ENCODE results near the gene PPM1M. TPM values are rescaled to one million over a fixed set of nuclear protein-coding genes. Genes with fewer than 3 reads are reported as not detected.
A peak's percentile ranks its signal among the peaks of the same experiment; 100 is the strongest.

Gene PPM1M
- total RNA-seq, 2 experiments from 2014 or later = 91.1 to 94.1 TPM

DNA sequence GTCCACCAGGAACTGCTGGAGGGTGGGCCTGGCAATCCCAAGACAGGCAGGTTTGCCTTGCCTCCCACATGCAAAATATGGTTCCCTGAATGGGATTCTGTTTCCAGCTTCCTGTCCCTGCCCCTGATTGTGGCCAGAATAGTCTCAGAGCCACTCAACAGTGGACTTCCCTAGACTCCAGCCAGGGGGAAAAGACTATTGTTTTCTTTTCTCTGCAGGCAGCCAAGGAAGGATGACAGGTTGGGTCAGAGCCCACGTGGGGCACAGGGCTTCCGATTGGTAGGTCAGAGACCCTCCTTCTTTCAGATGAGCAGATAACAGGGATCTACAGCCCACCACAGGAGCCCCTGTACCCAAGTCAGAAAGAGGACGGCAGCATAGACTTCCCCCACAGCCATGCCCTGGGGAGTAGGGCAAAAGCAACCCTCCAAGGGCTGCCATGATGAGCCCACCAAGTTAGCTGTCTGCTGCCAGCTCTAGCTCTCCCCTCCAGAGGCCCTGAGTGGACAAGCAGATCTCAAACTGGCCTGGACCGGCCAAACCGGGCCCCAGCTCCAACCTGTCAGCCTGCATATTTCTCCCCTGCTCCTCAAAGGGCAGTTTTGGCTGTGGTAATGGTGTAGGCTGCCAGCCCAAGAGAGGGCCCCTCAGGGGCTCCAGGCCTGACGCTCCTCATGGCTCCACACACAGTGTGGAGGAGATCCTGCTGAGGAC, 26.5 kb upstream of the PPM1M start:
- ATAC-seq = no peak
- H3K4me3 Mint-ChIP-seq = peak overlapping the region; percentile 78

GRCh38 chr3:52220380-52221026, 25.1 kb upstream of the PPM1M start:
- H3K27me3 Mint-ChIP-seq = no peaks in the 10 kb centered on the region
- H3K9me3 Mint-ChIP-seq (ENCODE audit: low read depth) = no peaks in the 10 kb centered on the region
- peak overlapping the region; percentile 77 for H3K27ac Mint-ChIP-seq
- CTCF ChIA-PET = interaction anchor here (0.7 to 8.5 kb wide), 35 partner anchors 9 to 232 kb away, joined by 3 to 144 read pairs (median 6); partner anchors contain the start of genes DNAH1, GLYCTK, POC1A and PPM1M
- peaks cover 87% of the 10 kb centered on the region for H3K4me1 Mint-ChIP-seq
- DNase-seq = peak; percentile 93
- ATAC-seq = peak; percentile 74
- H3K36me3 Mint-ChIP-seq = peaks cover 4% of the 10 kb centered on the region
- peak overlapping the region; percentile 48 for H3K4me3 Mint-ChIP-seq

More for the DNA sequence above, 26.5 kb upstream of the PPM1M start:
- H3K27ac Mint-ChIP-seq = peak overlapping the region; percentile 88
- no peaks in the 10 kb centered on the region for H3K9me3 Mint-ChIP-seq (ENCODE audit: low read depth)
- H3K36me3 Mint-ChIP-seq = peaks cover 6% of the 10 kb centered on the region
- H3K27me3 Mint-ChIP-seq = no peaks in the 10 kb centered on the region
- peaks cover 78% of the 10 kb centered on the region for H3K4me1 Mint-ChIP-seq
- DNase-seq = no peak
- CTCF ChIA-PET = interaction anchor here (0.7 to 8.5 kb wide), 20 partner anchors 10 to 234 kb away, joined by 3 to 144 read pairs (median 12); partner anchors contain the start of genes DNAH1, POC1A, PPM1M and RPL29

- peaks cover 1% of the 10 kb centered on the region for H3K36me3 Mint-ChIP-seq
Measured at GRCh38 chr3:52221141-52221562, 24.4 kb upstream of the PPM1M start.

DNA sequence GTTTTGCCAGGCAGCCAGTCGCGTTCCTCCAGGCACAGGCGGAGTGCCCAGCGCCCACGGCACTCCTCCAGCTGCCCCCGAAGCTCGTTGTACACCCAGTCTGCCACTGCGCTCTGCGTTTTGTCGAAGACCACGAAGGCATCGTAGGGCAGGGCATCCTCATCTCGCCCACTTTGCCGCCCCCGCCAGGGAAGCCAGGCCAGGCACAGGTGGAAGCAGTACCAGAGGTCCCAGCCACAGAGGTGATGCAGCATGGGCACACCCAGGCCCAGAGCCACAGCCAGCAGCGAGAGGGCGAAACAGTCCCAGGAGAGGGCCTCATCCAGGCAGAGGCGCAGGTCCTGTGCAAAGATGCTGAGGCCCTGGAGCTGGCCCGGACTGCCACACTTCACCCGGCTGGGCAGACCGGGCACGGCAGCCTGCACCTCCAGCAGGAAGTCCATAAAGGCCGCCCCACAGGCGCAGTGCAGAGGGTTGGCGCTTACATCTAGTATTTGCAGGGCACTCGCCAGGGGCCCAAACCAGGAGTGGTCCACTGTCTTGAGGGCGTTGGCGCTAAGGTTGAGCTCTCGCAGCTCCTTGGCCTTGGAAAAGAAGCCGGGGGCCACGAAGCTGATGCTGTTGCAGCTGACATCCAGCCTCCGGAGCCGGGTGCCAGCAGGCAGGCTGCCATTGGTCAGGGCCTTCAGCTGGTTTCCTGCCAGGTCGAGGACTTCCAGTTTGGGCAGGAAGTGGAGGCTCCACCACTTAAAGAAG, 23.8 kb upstream of the PPM1M start:
- Mint-ChIP-seq H3K4me1 (peaks cover 93% of the 10 kb centered on the region), H3K4me3 (peak overlapping the region; percentile 73), H3K36me3 (peaks cover under 1% of the 10 kb centered on the region), H3K27ac (peak overlapping the region; percentile 87), H3K9me3 (ENCODE audit: low read depth) (no peaks in the 10 kb centered on the region), H3K27me3 (no peaks in the 10 kb centered on the region)
- DNase-seq (peak; percentile 86), ATAC-seq (peak; percentile 58)
- CTCF ChIA-PET = interaction anchor here (0.7 to 8.5 kb wide), 21 partner anchors 10 to 238 kb away, joined by 3 to 144 read pairs (median 8); partner anchors contain the start of genes GLYCTK, POC1A, PPM1M and RPL29

More at GRCh38 chr3:52221141-52221562, 24.4 kb upstream of the PPM1M start:
- H3K27me3 Mint-ChIP-seq = no peaks in the 10 kb centered on the region
- H3K4me1 Mint-ChIP-seq = peaks cover 92% of the 10 kb centered on the region
- H3K9me3 Mint-ChIP-seq (ENCODE audit: low read depth) = no peaks in the 10 kb centered on the region
- CTCF ChIA-PET = interaction anchor here (0.7 to 8.5 kb wide), 35 partner anchors 8 to 232 kb away, joined by 3 to 144 read pairs (median 8); partner anchors contain the start of genes DNAH1, GLYCTK, POC1A and PPM1M
- peak overlapping the region; percentile 77 for H3K27ac Mint-ChIP-seq
- no peak for ATAC-seq
- no peak for DNase-seq
- peak overlapping the region; percentile 73 for H3K4me3 Mint-ChIP-seq

GRCh38 chr3:52222319-52223221, 23.0 kb upstream of the PPM1M start:
- H3K4me3 Mint-ChIP-seq = peak overlapping the region; percentile 73
- H3K27me3 Mint-ChIP-seq = no peaks in the 10 kb centered on the region
- no peaks in the 10 kb centered on the region for H3K36me3 Mint-ChIP-seq
- DNase-seq (no peak), ATAC-seq (no peak)
- CTCF ChIA-PET = interaction anchor here (0.7 to 8.5 kb wide), 17 partner anchors 9 to 237 kb away, joined by 3 to 144 read pairs (median 8); partner anchors contain the start of genes GLYCTK, POC1A, PPM1M and RPL29
- peaks cover 86% of the 10 kb centered on the region for H3K4me1 Mint-ChIP-seq
- peak overlapping the region; percentile 87 for H3K27ac Mint-ChIP-seq
- no peaks in the 10 kb centered on the region for H3K9me3 Mint-ChIP-seq (ENCODE audit: low read depth)

DNA sequence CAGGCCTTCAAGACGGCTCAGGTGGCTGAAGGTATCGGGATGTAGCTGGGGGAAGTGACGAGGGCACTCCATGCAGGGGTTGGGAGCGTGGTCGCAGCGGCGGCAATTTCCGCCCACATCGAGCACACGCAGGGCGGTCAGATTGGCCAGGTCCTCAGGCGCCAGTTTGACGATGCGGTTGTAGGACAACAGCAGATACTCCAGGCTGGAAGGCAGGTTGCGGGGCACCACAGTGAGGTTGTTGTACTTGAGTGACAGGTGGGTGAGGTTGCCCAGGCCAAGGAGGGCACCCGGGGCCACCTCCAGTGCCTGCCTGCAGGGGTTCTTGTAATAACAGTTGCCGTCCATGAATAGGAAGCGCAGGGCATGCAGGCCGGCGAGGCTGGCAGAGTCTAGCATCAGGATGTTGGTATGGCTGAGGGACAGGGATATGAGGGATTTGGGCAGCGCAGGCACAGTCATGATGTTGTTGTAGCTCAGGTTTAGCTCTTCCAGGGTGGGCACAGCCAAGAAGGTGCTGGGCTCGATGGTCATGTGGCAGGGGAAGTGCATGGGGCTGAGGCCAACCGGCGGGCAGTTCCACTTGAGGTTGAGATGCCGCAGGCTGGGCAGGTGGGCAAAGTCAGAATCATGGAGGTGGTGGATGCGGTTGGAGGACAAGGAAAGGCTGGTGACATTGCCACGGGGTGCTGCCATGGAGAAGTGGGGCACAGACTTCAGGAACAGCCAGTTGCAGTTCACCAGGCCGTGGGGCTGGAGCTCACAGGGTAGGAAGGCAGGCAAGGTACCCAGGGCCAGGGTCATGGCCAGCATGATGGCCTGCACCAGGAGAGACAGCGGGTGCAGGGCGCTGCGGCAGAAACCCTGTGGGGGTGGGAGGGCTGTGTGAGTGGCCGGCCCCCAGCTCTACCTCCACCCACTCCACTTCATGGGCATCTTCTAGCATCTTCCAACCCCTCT, 21.8 kb upstream of the PPM1M start:
- Mint-ChIP-seq H3K9me3 (ENCODE audit: low read depth) (no peaks in the 10 kb centered on the region), H3K4me3 (no peak overlapping the region), H3K27me3 (no peaks in the 10 kb centered on the region), H3K27ac (peak overlapping the region; percentile 87), H3K4me1 (peaks cover 76% of the 10 kb centered on the region), H3K36me3 (no peaks in the 10 kb centered on the region)
- DNase-seq (no peak), ATAC-seq (no peak)
- CTCF ChIA-PET = interaction anchor here (1.3 to 8.5 kb wide), 7 partner anchors 8 to 223 kb away, joined by 3 to 144 read pairs (median 80); partner anchors contain the start of genes PPM1M, TWF2 and WDR82

- Mint-ChIP-seq H3K27me3 (no peaks in the 10 kb centered on the region), H3K9me3 (ENCODE audit: low read depth) (no peaks in the 10 kb centered on the region), H3K4me3 (no peak within 1 kb of the TSS), H3K36me3 (peaks cover 11% of the 10 kb centered on the region), H3K27ac (peak within 1 kb of the TSS; percentile 62), H3K4me1 (peaks cover 59% of the 10 kb centered on the region)
- no peak for DNase-seq
- CTCF ChIA-PET = interaction anchor here (0.9 to 8.5 kb wide), 7 partner anchors 11 to 114 kb away, joined by 3 to 80 read pairs (median 4); partner anchors contain the start of genes TWF2 and WDR82
- peak; percentile 7 for ATAC-seq
Measured at GRCh38 chr3:52225452-52226228, 19.9 kb upstream of the PPM1M start, which contains the start of gene TLR9. Gene TLR9, minus strand, starts transcription at chr3:52225645. Its CDS starts 116 bp downstream, at chr3:52225529.

GRCh38 chr3:52226229-52226817, 19.2 kb upstream of the PPM1M start:
- peak overlapping the region; percentile 62 for H3K27ac Mint-ChIP-seq
- ATAC-seq (no peak), DNase-seq (no peak)
- no peaks in the 10 kb centered on the region for H3K9me3 Mint-ChIP-seq (ENCODE audit: low read depth)
- H3K36me3 Mint-ChIP-seq = peaks cover 15% of the 10 kb centered on the region
- no peaks in the 10 kb centered on the region for H3K27me3 Mint-ChIP-seq
- H3K4me3 Mint-ChIP-seq = no peak overlapping the region
- H3K4me1 Mint-ChIP-seq = peaks cover 53% of the 10 kb centered on the region
- CTCF ChIA-PET = interaction anchor here (1.1 to 2.3 kb wide), 7 partner anchors 14 to 113 kb away, joined by 3 to 13 read pairs (median 4); partner anchors contain the start of gene WDR82

- H3K4me1 Mint-ChIP-seq = peaks cover 51% of the 10 kb centered on the region
- no peaks in the 10 kb centered on the region for H3K27me3 Mint-ChIP-seq
- no peak overlapping the region for H3K4me3 Mint-ChIP-seq
- peaks cover 20% of the 10 kb centered on the region for H3K36me3 Mint-ChIP-seq
- H3K9me3 Mint-ChIP-seq (ENCODE audit: low read depth) = no peaks in the 10 kb centered on the region
- CTCF ChIA-PET = interaction anchor here (0.8 to 2.3 kb wide), 6 partner anchors 10 to 226 kb away, joined by 3 to 13 read pairs (median 3); no protein-coding TSS in a partner anchor
- H3K27ac Mint-ChIP-seq = no peak overlapping the region
- DNase-seq = no peak
- ATAC-seq = no peak
Measured at GRCh38 chr3:52227117-52227516, 18.4 kb upstream of the PPM1M start.

DNA sequence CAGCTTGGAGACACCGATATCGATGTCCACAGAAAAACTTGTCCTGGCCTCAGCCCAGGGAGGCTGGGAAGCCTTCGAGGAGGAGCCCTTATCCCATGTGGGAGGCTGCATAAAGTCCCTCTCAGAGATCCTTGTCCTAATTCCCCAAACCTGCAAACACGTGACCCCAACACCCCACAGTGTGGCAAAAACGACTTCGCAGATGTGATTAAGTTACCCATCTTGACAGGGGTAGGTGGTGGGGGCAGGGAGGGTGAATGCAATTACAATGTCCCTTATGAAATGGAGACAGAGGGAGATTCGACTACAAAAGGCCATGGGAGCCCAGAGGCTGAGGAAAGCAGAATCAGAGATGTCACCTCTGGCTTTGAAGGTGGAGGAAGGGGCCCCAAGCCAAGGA, 17.8 kb upstream of the PPM1M start:
- Mint-ChIP-seq H3K27ac (peak overlapping the region; percentile 17), H3K4me1 (peaks cover 51% of the 10 kb centered on the region)
- no peak for ATAC-seq

More for the DNA sequence above, 17.8 kb upstream of the PPM1M start:
- H3K27me3 Mint-ChIP-seq = no peaks in the 10 kb centered on the region
- CTCF ChIA-PET = interaction anchor here (0.8 to 1.6 kb wide), 4 partner anchors 10 to 109 kb away, joined by 3 to 4 read pairs (median 3); no protein-coding TSS in a partner anchor
- H3K9me3 Mint-ChIP-seq (ENCODE audit: low read depth) = no peaks in the 10 kb centered on the region
- no peak for DNase-seq
- peaks cover 20% of the 10 kb centered on the region for H3K36me3 Mint-ChIP-seq
- no peak overlapping the region for H3K4me3 Mint-ChIP-seq
